Neural progenitor cell (in vitro differentiated cells): Measurements from ENCODE around the gene MTX2.

Experiments used
- EZH2phosphoT487 ChIP-seq: fragments of 200-600 bp; sonication (generic); IDR thresholded peaks from 2 replicates; pipeline ENCODE4 v1.6.1; 2017; ENCODE audit warnings: antibody characterized with exemption
- TF ChIP-seq, protein P1 (sequence below): fragments of 200-600 bp; sonication (generic); IDR thresholded peaks from 2 replicates; pipeline ENCODE4 v1.5.1; 2017; ENCODE audit warnings: antibody characterized with exemption, mild to moderate bottlenecking

DNA sequence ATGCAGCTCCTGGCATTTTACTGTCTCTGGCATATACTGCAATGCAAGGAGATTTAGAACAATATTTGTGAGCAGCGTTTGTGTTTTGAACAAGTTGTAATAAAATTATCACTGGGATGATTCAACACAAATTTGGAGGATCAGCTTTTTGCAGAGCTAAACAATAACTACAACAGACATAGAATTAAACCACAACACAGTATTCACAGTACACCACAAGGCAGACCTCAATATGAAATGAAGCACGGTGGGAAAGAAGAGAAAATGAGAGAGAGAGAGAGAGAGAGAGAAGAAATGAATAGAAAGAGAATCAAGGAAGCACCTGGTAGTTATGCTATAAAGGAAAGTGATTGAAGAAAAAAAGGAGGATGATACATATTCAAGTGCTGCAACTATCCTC is 41.4 kb upstream of the MTX2 start:
- TF ChIP-seq, protein P1, sequence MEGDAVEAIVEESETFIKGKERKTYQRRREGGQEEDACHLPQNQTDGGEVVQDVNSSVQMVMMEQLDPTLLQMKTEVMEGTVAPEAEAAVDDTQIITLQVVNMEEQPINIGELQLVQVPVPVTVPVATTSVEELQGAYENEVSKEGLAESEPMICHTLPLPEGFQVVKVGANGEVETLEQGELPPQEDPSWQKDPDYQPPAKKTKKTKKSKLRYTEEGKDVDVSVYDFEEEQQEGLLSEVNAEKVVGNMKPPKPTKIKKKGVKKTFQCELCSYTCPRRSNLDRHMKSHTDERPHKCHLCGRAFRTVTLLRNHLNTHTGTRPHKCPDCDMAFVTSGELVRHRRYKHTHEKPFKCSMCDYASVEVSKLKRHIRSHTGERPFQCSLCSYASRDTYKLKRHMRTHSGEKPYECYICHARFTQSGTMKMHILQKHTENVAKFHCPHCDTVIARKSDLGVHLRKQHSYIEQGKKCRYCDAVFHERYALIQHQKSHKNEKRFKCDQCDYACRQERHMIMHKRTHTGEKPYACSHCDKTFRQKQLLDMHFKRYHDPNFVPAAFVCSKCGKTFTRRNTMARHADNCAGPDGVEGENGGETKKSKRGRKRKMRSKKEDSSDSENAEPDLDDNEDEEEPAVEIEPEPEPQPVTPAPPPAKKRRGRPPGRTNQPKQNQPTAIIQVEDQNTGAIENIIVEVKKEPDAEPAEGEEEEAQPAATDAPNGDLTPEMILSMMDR = no peak
- TF ChIP-seq EZH2phosphoT487 = no peak
